SJCRH30 (cell line): Measurements from ENCODE around the gene ILF3. TPM values are rescaled to one million over a fixed set of nuclear protein-coding genes. Genes with fewer than 3 reads are reported as not detected.

Source experiments
- DNase-seq, 2 experiments: peaks; one replicate each; pipeline ENCODE4 v3.0.0-alpha.2; 2015 to 2020
- H3K27ac ChIP-seq: fragments of 250-450 bp; sonication (Bioruptor Pico); 2 replicates; pipeline ENCODE4 v1.5.1; 2020; ENCODE audit warnings: mild to moderate bottlenecking, moderate library complexity
- H3K27me3 ChIP-seq: fragments of 250-450 bp; sonication (Bioruptor Pico); 2 replicates; pipeline ENCODE4 v1.5.1; 2020; ENCODE audit warnings: mild to moderate bottlenecking, moderate library complexity
- H3K36me3 ChIP-seq: fragments of 250-450 bp; sonication (Bioruptor Pico); 2 replicates; pipeline ENCODE4 v1.5.1; 2020; ENCODE audit warnings: mild to moderate bottlenecking, moderate library complexity
- H3K4me1 ChIP-seq: fragments of 250-450 bp; sonication (Bioruptor Pico); 2 replicates; pipeline ENCODE4 v1.5.1; 2020; ENCODE audit warnings: mild to moderate bottlenecking, moderate library complexity
- H3K4me3 ChIP-seq: fragments of 250-450 bp; sonication (Bioruptor Pico); 2 replicates; pipeline ENCODE4 v1.5.1; 2020; ENCODE audit warnings: mild to moderate bottlenecking, moderate library complexity
- H3K9me3 ChIP-seq: fragments of 250-450 bp; sonication (Bioruptor Pico); replicated peaks from 2 replicates; pipeline ENCODE4 v1.5.1; 2020; ENCODE audit warnings: mild to moderate bottlenecking, moderate library complexity
- total RNA-seq: library from RNA; depleted of rRNA; stranded (reverse); fragments of >200 nt; shearing (Covaris generic); gene quantifications from 2 replicates; pipeline ENCODE4 v1.2.3, GENCODE V29; 2014

The ILF3 gene
- total RNA-seq, 1 experiment from 2014 or later: 302 TPM

DNA sequence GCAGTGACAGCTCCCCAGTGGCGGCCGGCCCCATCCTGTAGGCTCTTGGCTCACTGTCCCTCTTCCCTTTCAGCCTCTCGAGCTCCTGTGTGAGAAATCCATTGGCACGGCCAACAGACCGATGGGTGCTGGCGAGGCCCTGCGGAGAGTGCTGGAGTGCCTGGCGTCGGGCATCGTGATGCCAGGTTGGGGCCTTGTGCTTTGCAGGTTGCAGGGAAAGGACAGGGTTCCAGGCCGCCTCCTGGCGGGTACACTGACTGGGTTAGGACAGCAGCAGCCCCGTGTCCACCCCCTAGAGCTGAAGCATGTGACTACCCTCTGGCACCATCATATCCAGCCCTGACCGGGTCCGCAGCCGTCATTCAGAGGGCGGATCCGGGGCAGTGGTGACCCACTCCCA is 25.6 kb downstream of the ILF3 start:
- H3K9me3 ChIP-seq: no peaks in the 10 kb centered on the region
- H3K36me3 ChIP-seq: peaks cover 86% of the 10 kb centered on the region
- H3K27ac ChIP-seq: no peak overlapping the region
- H3K4me1 ChIP-seq: no peaks in the 10 kb centered on the region
- H3K27me3 ChIP-seq: no peaks in the 10 kb centered on the region
- no peak for DNase-seq
- H3K4me3 ChIP-seq: no peak overlapping the region

- no peaks in the 10 kb centered on the region for H3K4me1 ChIP-seq
- peaks cover 88% of the 10 kb centered on the region for H3K36me3 ChIP-seq
- H3K9me3 ChIP-seq: no peaks in the 10 kb centered on the region
- H3K4me3 ChIP-seq: no peak overlapping the region
- no peaks in the 10 kb centered on the region for H3K27me3 ChIP-seq
- H3K27ac ChIP-seq: no peak overlapping the region
- no peak for DNase-seq
Measured at GRCh38 chr19:10680545-10681135, 26.5 kb downstream of the ILF3 start.

- no peaks in the 10 kb centered on the region for H3K9me3 ChIP-seq
- H3K27ac ChIP-seq: no peak overlapping the region
- H3K4me1 ChIP-seq: no peaks in the 10 kb centered on the region
- no peak overlapping the region for H3K4me3 ChIP-seq
- no peaks in the 10 kb centered on the region for H3K27me3 ChIP-seq
- no peak for DNase-seq
- H3K36me3 ChIP-seq: peaks cover 96% of the 10 kb centered on the region
Measured at GRCh38 chr19:10681658-10682057, 27.5 kb downstream of the ILF3 start.

GRCh38 chr19:10682397-10683063 is 28.4 kb downstream of the ILF3 start:
- peaks cover 95% of the 10 kb centered on the region for H3K36me3 ChIP-seq
- no peak overlapping the region for H3K27ac ChIP-seq
- no peaks in the 10 kb centered on the region for H3K4me1 ChIP-seq
- DNase-seq: no peak
- no peak overlapping the region for H3K4me3 ChIP-seq
- no peaks in the 10 kb centered on the region for H3K9me3 ChIP-seq
- H3K27me3 ChIP-seq: no peaks in the 10 kb centered on the region

GRCh38 chr19:10683064-10683426 is 28.9 kb downstream of the ILF3 start:
- no peaks in the 10 kb centered on the region for H3K27me3 ChIP-seq
- DNase-seq: no peak
- no peaks in the 10 kb centered on the region for H3K4me1 ChIP-seq
- no peak overlapping the region for H3K27ac ChIP-seq
- H3K36me3 ChIP-seq: peaks cover 95% of the 10 kb centered on the region
- H3K4me3 ChIP-seq: no peak overlapping the region
- H3K9me3 ChIP-seq: no peaks in the 10 kb centered on the region

- no peaks in the 10 kb centered on the region for H3K4me1 ChIP-seq
Measured at GRCh38 chr19:10683582-10683981, 29.4 kb downstream of the ILF3 start.

GRCh38 chr19:10685210-10685609 is 31.1 kb downstream of the ILF3 start:
- Histone ChIP-seq H3K27ac (no peak overlapping the region), H3K9me3 (no peaks in the 10 kb centered on the region), H3K4me1 (no peaks in the 10 kb centered on the region), H3K36me3 (peaks cover 97% of the 10 kb centered on the region), H3K27me3 (no peaks in the 10 kb centered on the region), H3K4me3 (no peak overlapping the region)
- DNase-seq: no peak

More at GRCh38 chr19:10683582-10683981, 29.4 kb downstream of the ILF3 start:
- peaks cover 95% of the 10 kb centered on the region for H3K36me3 ChIP-seq
- no peak overlapping the region for H3K4me3 ChIP-seq
- no peaks in the 10 kb centered on the region for H3K27me3 ChIP-seq
- no peak for DNase-seq
- no peaks in the 10 kb centered on the region for H3K9me3 ChIP-seq
- H3K27ac ChIP-seq: no peak overlapping the region

GRCh38 chr19:10686193-10686592 is 32.0 kb downstream of the ILF3 start:
- peaks cover 97% of the 10 kb centered on the region for H3K36me3 ChIP-seq
- no peak for DNase-seq
- no peak overlapping the region for H3K27ac ChIP-seq
- H3K27me3 ChIP-seq: no peaks in the 10 kb centered on the region
- no peak overlapping the region for H3K4me3 ChIP-seq
- no peaks in the 10 kb centered on the region for H3K9me3 ChIP-seq
- no peaks in the 10 kb centered on the region for H3K4me1 ChIP-seq

DNA sequence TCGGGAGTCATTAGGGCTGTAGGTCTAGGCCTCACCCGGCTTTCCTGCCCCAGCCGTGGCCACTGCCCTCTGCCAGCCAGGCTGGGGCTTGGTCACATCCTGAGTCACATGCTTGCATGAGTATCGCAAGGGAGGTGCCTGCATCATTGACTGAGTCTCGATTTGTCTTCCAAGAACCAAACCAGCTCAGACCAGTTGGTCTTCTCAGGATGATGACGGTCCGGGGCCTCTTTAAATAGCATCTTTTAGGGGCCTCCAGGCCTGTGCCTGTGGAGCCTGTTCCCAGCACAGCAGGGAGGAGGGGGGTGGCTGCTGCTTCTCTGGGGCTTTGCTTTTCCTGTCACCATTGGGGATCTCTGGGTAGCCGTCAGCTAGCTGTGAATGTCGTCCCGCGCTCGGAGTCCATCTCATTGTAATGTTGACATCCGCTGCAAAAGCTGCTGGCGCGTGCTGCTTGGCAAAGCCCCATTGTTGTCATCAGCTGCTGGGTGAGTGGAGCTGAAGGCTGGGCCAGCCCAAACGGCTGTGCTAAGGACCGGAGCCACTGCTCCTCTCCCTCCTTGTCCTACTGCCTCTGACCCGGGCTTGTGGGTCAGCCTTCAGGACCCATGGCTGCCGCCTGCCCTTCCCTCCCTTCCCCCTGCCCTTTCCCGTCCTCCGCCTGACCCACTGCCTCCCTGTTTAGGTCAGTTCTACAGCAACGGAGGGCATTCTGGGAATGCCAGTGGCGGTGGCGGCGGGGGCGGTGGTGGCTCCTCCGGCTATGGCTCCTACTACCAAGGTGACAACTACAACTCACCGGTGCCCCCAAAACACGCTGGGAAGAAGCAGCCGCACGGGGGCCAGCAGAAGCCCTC is 32.7 kb downstream of the ILF3 start:
- DNase-seq: no peak
- H3K36me3 ChIP-seq: peaks cover 97% of the 10 kb centered on the region
- no peaks in the 10 kb centered on the region for H3K27me3 ChIP-seq
- no peaks in the 10 kb centered on the region for H3K4me1 ChIP-seq
- no peak overlapping the region for H3K27ac ChIP-seq
- H3K9me3 ChIP-seq: no peaks in the 10 kb centered on the region
- H3K4me3 ChIP-seq: no peak overlapping the region

- Histone ChIP-seq H3K36me3 (peaks cover 93% of the 10 kb centered on the region), H3K4me1 (no peaks in the 10 kb centered on the region), H3K4me3 (no peak overlapping the region), H3K27me3 (no peaks in the 10 kb centered on the region), H3K9me3 (no peaks in the 10 kb centered on the region), H3K27ac (no peak overlapping the region)
- no peak for DNase-seq
Measured at GRCh38 chr19:10687518-10688288, 33.6 kb downstream of the ILF3 start.

DNA sequence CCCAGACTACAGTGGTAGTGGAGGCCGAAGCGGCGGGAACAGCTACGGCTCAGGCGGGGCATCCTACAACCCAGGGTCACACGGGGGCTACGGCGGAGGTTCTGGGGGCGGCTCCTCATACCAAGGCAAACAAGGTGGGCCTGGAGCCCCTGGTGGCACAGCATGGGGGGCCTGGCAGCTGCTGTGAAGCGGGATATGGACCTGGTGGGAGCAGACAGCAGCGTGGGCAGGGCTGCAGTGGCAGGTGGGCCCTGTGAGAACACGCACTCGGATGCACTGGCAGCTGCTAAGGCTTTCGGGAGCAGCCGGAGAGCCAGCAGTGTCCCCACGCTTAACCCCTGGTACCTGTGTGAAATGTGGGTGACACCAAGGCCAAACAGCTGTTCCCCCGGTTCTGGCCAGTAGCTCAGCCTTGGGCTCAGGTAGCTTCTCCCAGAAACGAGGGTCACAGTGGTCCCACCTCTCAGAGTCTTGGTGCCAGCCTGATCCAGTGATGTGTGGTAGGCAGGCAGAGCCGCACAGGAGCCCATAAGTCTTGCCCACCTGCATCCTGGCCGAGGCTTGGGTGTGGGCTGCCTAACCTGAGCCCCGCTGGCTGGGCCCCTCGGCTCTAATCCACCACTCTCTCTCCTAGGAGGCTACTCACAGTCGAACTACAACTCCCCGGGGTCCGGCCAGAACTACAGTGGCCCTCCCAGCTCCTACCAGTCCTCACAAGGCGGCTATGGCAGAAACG is 34.6 kb downstream of the ILF3 start:
- Histone ChIP-seq H3K9me3 (no peaks in the 10 kb centered on the region), H3K36me3 (peaks cover 83% of the 10 kb centered on the region), H3K4me3 (no peak overlapping the region), H3K27ac (no peak overlapping the region), H3K4me1 (no peaks in the 10 kb centered on the region), H3K27me3 (no peaks in the 10 kb centered on the region)
- no peak for DNase-seq

DNA sequence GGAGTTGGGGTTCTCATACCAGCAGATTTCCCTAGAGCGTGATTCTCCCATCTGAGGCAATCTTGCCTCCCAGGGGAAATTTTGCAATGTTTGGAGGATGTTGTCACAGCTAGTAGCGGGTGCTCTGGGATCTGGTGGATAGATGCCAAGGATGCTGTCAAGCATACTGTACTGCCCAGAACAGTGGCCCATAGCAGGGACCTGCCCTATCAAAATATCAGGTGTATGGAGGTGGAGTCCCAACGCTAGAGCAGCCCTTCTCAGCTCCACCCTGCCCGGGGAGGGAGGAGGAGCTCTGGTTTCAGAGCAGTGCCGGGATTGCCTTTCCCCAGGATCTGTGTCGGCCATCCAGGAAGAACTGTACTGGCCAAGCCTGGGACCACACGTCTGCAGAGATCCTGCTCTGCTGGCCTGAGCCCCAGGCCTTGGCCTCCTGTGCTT is 36.2 kb downstream of the ILF3 start:
- peaks cover 67% of the 10 kb centered on the region for H3K36me3 ChIP-seq
- no peaks in the 10 kb centered on the region for H3K27me3 ChIP-seq
- H3K27ac ChIP-seq: no peak overlapping the region
- H3K4me3 ChIP-seq: no peak overlapping the region
- no peaks in the 10 kb centered on the region for H3K9me3 ChIP-seq
- no peaks in the 10 kb centered on the region for H3K4me1 ChIP-seq
- DNase-seq: no peak

GRCh38 chr19:10691178-10691881 is 37.2 kb downstream of the ILF3 start:
- Histone ChIP-seq H3K27me3 (no peaks in the 10 kb centered on the region), H3K4me3 (no peak overlapping the region), H3K9me3 (no peaks in the 10 kb centered on the region), H3K4me1 (no peaks in the 10 kb centered on the region), H3K36me3 (peaks cover 59% of the 10 kb centered on the region), H3K27ac (no peak overlapping the region)
- no peak for DNase-seq

GRCh38 chr19:10691883-10692282 is 37.7 kb downstream of the ILF3 start:
- Histone ChIP-seq H3K27ac (no peak overlapping the region), H3K9me3 (no peaks in the 10 kb centered on the region), H3K4me1 (no peaks in the 10 kb centered on the region), H3K36me3 (peaks cover 53% of the 10 kb centered on the region), H3K27me3 (no peaks in the 10 kb centered on the region), H3K4me3 (no peak overlapping the region)
- no peak for DNase-seq
